Transverse colon (tissue), 4 donors: ENCODE data around the gene TRAPPC2L. TPM values are rescaled to one million over a fixed set of nuclear protein-coding genes. Genes with fewer than 3 reads are reported as not detected.

Experiments
- DNase-seq: peaks from one replicate; pipeline ENCODE4 v3.0.0-alpha.2; 2019
- H3K27ac ChIP-seq, 4 donors: fragments of 200-600 bp; sonication (generic); 2 replicates each; pipeline ENCODE4 v1.5.1; 2016 to 2018; ENCODE audit warnings: inconsistent platforms in 4 of 4
- H3K27me3 ChIP-seq: fragments of 200-600 bp; sonication (generic); 2 replicates; pipeline ENCODE4 v1.5.1; 2017; ENCODE audit warnings: inconsistent platforms
- H3K36me3 ChIP-seq, 4 donors: fragments of 200-600 bp; sonication (generic); 2 replicates each; pipeline ENCODE4 v1.5.1; 2017 to 2019; ENCODE audit warnings: inconsistent platforms in 4 of 4
- H3K4me1 ChIP-seq, 4 donors: fragments of 200-600 bp; sonication (generic); 2 replicates each; pipeline ENCODE4 v1.5.1; 2017 to 2020; ENCODE audit warnings: inconsistent platforms in 4 of 4
- H3K4me3 ChIP-seq, 4 donors: fragments of 200-600 bp; sonication (generic); 1 replicate in 1 of 4; 2 replicates in 3 of 4; pipeline versions ENCODE4 v1.5.1 to v1.6.1; 2017 to 2019; ENCODE audit warnings: inconsistent platforms in 4 of 4
- H3K9me3 ChIP-seq, 2 donors: fragments of 200-600 bp; sonication (generic); 2 replicates each; pipeline ENCODE4 v1.5.1; 2017 to 2019; ENCODE audit warnings: inconsistent platforms in 2 of 2
- EP300 ChIP-seq: sonication (generic); formaldehyde crosslinking; IDR thresholded peaks from one replicate; pipeline ENCODE4 v1.6.1; 2017; ENCODE audit warnings: antibody characterized with exemption, low read depth
- POLR2A ChIP-seq: fragments of 450-650 bp; IDR thresholded peaks from one replicate; pipeline ENCODE4 v1.6.1; 2016; ENCODE audit warnings: antibody characterized with exemption, mild to moderate bottlenecking, moderate library complexity
- POLR2AphosphoS5 ChIP-seq, 3 donors: sonication (generic); formaldehyde crosslinking; IDR thresholded peaks; one replicate each; pipeline ENCODE4 v1.6.1; 2016; ENCODE audit warnings: antibody characterized with exemption in 3 of 3
- WGBS, 2 donors: methylation state at CpG; one replicate each; pipeline ENCODE4 v1.1.5; 2018; ENCODE audit warnings: low coverage in 1 of 2; 5-methylcytosine and 5-hydroxymethylcytosine counted together
- in situ Hi-C, 4 donors: fragments of 200-750 bp; cut with MboI; loops; one replicate each; pipeline versions ENCODE4 v1.15.0 to v1.15.1; 2017; ENCODE audit warnings: low sequenced_read_pairs in 3 of 4, low pct_ligation_motif_present in 1 of 4, low pct_unique_long_range_greater_than_20kb in 1 of 4
- intact Hi-C: fragments of 100-400 bp; cut with DNase I; formaldehyde crosslinking; loops from one replicate; pipeline ENCODE4 v1.15.1; 2023; ENCODE audit warnings: low total_unique reads
- total RNA-seq, 4 donors: library from RNA; depleted of rRNA; stranded (reverse); fragments of >200 nt; gene quantifications; one replicate each; pipeline ENCODE4 v1.1.0, GENCODE V29; 2016
- TF ChIP-seq, protein P1 (sequence below), 5 experiments: fragments of 200-600 bp in 3 of 5; fragments of 450-650 bp in 2 of 5; sonication (generic) in 3 of 5; IDR thresholded peaks; 1 replicate in 2 of 5; 2 replicates in 3 of 5; pipeline ENCODE4 v1.5.1; 2016 to 2017; ENCODE audit warnings: antibody characterized with exemption in 5 of 5, inconsistent platforms in 3 of 5, mild to moderate bottlenecking in 2 of 5, moderate library complexity in 1 of 5

TRAPPC2L gene
- total RNA-seq, 4 donors from 2014 or later = 9.8 to 34.4 (median 19.7) TPM

DNA sequence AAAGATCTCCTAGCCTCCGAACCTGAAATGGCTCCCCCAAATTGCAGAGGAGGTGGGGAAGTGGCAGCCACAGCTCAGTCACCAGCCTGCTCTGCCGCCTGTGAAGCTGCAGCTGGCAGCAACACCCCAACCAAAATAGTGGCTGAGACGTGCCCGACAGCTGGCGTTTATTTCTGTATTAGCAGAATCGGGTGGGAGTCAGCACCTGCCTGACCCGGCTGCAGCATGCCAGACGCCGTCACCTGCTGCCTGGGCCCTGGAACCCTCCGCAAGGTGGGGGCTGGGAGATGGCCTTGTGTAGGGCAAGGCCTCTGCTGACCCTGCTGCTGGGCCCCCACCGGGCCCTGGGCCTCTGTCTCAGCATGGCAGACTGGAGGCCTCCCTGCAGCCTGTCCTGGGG is 27.0 kb downstream of the TRAPPC2L start:
- no peak overlapping the region for H3K27ac ChIP-seq
- H3K4me1 ChIP-seq = peaks cover 4 to 29% (median 18%) of the 10 kb centered on the region in 4 donors
- no peak for DNase-seq
- in situ Hi-C loops = no loop called here
- no peaks in the 10 kb centered on the region for H3K36me3 ChIP-seq
- H3K27me3 ChIP-seq = peaks cover 15% of the 10 kb centered on the region
- no peak overlapping the region for H3K4me3 ChIP-seq
- TF ChIP-seq POLR2AphosphoS5 (IDR thresholded peaks at IDR 0.05) = no peak
- TF ChIP-seq EP300 = no peak
- no peak for TF ChIP-seq POLR2A
- TF ChIP-seq, protein P1, sequence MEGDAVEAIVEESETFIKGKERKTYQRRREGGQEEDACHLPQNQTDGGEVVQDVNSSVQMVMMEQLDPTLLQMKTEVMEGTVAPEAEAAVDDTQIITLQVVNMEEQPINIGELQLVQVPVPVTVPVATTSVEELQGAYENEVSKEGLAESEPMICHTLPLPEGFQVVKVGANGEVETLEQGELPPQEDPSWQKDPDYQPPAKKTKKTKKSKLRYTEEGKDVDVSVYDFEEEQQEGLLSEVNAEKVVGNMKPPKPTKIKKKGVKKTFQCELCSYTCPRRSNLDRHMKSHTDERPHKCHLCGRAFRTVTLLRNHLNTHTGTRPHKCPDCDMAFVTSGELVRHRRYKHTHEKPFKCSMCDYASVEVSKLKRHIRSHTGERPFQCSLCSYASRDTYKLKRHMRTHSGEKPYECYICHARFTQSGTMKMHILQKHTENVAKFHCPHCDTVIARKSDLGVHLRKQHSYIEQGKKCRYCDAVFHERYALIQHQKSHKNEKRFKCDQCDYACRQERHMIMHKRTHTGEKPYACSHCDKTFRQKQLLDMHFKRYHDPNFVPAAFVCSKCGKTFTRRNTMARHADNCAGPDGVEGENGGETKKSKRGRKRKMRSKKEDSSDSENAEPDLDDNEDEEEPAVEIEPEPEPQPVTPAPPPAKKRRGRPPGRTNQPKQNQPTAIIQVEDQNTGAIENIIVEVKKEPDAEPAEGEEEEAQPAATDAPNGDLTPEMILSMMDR (IDR thresholded peaks at IDR 0.05) = no peak
- H3K9me3 ChIP-seq = no peaks in the 10 kb centered on the region
- 80% methylated on average over 11 of the region's 11 CpGs; no CpG with 5 or more reads in 1 of the 2 donors for WGBS, 2 donors
- intact Hi-C loops = no loop called here

DNA sequence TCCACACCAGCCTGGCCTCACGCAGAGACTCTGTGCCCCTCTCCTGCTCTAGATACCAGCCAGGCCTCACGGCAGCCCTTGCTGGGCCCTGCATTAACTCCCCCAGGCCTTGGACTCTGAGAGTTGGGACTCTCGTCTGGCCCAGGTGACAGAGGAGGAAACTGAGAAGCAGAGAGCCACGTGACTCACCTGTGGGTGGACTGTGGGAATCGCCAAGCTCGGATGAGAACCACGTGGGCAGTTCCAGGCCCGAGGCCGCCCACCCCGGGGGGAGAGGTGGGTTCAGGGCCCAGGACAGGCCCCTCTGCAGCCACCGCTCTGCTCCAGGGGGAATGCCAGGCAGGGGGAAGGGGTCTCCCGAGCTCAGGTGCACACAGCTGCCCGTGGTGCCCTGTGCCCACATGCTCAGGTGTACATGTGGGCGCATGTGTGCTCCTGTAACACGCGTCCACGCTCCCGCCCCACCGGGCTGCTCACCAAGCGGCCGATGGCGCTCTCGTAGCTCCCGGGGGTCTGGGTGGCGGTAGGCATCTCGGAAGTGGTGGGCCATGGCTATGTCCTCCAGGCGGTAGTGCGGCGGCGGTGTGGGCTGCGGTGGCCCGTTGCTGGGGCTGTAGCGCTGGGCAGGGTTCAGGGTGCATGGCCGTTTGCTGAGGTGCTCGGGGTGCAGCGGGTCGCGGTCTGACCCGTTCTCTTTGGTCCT is 27.8 kb downstream of the TRAPPC2L start:
- intact Hi-C loops (no loop called here), in situ Hi-C loops (no loop called here)
- Histone ChIP-seq H3K27me3 (peaks cover 12% of the 10 kb centered on the region), H3K9me3 (no peaks in the 10 kb centered on the region), H3K36me3 (no peaks in the 10 kb centered on the region), H3K27ac (no peak overlapping the region), H3K4me3 (no peak overlapping the region), H3K4me1 (peaks cover 4 to 29% (median 18%) of the 10 kb centered on the region in 4 donors)
- DNase-seq = no peak
- TF ChIP-seq, protein P1 (IDR thresholded peaks at IDR 0.05) = no peak
- TF ChIP-seq POLR2AphosphoS5 (IDR thresholded peaks at IDR 0.05) (no peak), EP300 (no peak), POLR2A (no peak)
- WGBS, 2 donors = 91% methylated on average over 36 of the region's 39 CpGs; no CpG with 5 or more reads in 1 of the 2 donors

GRCh38 chr16:88885693-88886280 is 28.9 kb downstream of the TRAPPC2L start:
- WGBS, 2 donors = 85% methylated on average over 28 of the region's 28 CpGs; no CpG with 5 or more reads in 1 of the 2 donors

DNA sequence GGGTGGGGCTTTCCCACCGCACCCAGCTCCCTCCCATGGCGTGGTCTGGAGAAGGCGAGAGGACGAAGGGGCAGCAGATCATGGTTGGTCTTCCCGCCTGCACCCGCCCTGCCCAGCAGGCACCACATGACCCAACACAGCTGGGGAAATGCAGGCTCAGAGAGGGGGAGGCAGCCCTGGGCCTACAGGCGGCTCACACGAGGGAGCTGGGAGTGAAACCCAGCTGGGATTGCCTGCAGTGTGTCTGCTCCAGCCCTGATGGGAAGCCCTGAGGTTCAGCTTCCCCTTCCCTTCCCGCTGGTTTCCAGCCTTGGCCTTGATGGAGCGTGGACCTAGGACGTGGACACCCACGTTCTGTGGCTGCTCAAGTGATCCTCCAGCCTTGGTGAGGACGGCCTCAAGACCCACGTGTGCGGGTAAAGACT is 29.5 kb downstream of the TRAPPC2L start:
- Histone ChIP-seq H3K4me3 (no peak overlapping the region), H3K27ac (peak overlapping the region; percentile 19 to 65 (median 43)), H3K4me1 (peaks cover 4 to 22% (median 7%) of the 10 kb centered on the region in 4 donors), H3K9me3 (no peaks in the 10 kb centered on the region), H3K36me3 (no peaks in the 10 kb centered on the region), H3K27me3 (no peaks in the 10 kb centered on the region)
- intact Hi-C loops (no loop called here), in situ Hi-C loops (no loop called here)
- TF ChIP-seq POLR2A (no peak), EP300 (no peak), POLR2AphosphoS5 (IDR thresholded peaks at IDR 0.05) (no peak)
- TF ChIP-seq, protein P1 (IDR thresholded peaks at IDR 0.05) = no peak
- no peak for DNase-seq
- WGBS, 2 donors = 78% methylated on average over 15 of the region's 15 CpGs; no CpG with 5 or more reads in 1 of the 2 donors

More at GRCh38 chr16:88885693-88886280, 28.9 kb downstream of the TRAPPC2L start:
- in situ Hi-C loops (no loop called here), intact Hi-C loops (no loop called here)
- DNase-seq = no peak
- Histone ChIP-seq H3K9me3 (no peaks in the 10 kb centered on the region), H3K27ac (peak overlapping the region in 2 of 4 donors; percentile 58 to 65), H3K4me3 (no peak overlapping the region), H3K36me3 (no peaks in the 10 kb centered on the region), H3K27me3 (peaks cover 3% of the 10 kb centered on the region), H3K4me1 (peaks cover 4 to 26% (median 14%) of the 10 kb centered on the region in 4 donors)
- TF ChIP-seq POLR2A (no peak), EP300 (no peak), POLR2AphosphoS5 (IDR thresholded peaks at IDR 0.05) (no peak)
- TF ChIP-seq, protein P1 (IDR thresholded peaks at IDR 0.05) = no peak
